H1 (cell line): ENCODE data around the gene INAVA. TPM values are rescaled to one million over a fixed set of nuclear protein-coding genes. Genes with fewer than 3 reads are reported as not detected.

Experiments used
- CTCF ChIA-PET: fragments of 300-600 bp; sonication (Branson Sonifier 250); formaldehyde crosslinking; loops from one replicate; lab custom pipeline; 2021; ENCODE audit not compliant: partially characterized antibody; lab: Charles Lee
- POLR2A ChIA-PET: fragments of 300-600 bp; sonication (Branson Sonifier 250); formaldehyde crosslinking; loops from one replicate; lab custom pipeline; 2021; ENCODE audit warnings: inconsistent platforms; ENCODE audit not compliant: partially characterized antibody; lab: Charles Lee
- DNase-seq, 2 experiments: peaks; one replicate each; pipeline versions ENCODE4 v3.0.0 to v3.0.0-alpha.2; 2010 to 2022; ENCODE audit warnings: low spot score in 2 of 2, low read depth in 1 of 2, mixed read lengths in 1 of 2
- FAIRE-seq: peaks from 2 replicates; lab custom pipeline; 2011; peaks lifted over from hg19 to GRCh38; lab: Jason Lieb, UNC
- H2AFZ ChIP-seq: 2 replicates; pipeline ENCODE4 v1.8.1; 2012; ENCODE audit warnings: low read length, inconsistent platforms
- H2AK5ac ChIP-seq: 2 replicates; pipeline ENCODE4 v1.6.1; 2013; ENCODE audit warnings: low read depth, low read length
- H2BK120ac ChIP-seq: replicated peaks from 2 replicates; pipeline ENCODE3; 2013; ENCODE audit warnings: low read depth, low read length, inconsistent platforms
- H2BK12ac ChIP-seq: 2 replicates; pipeline ENCODE4 v1.6.1; 2013; ENCODE audit warnings: low read depth, low read length
- H2BK15ac ChIP-seq: 2 replicates; pipeline ENCODE4 v1.6.1; 2013; ENCODE audit warnings: low read length
- H2BK20ac ChIP-seq: 2 replicates; pipeline ENCODE4 v1.6.1; 2013; ENCODE audit warnings: low read length
- H2BK5ac ChIP-seq: 2 replicates; pipeline ENCODE4 v1.6.1; 2013; ENCODE audit warnings: low read depth, low read length
- H3K14ac ChIP-seq: 2 replicates; pipeline ENCODE4 v1.6.1; 2013; ENCODE audit warnings: inconsistent platforms; ENCODE audit not compliant: insufficient read length
- H3K18ac ChIP-seq: 2 replicates; pipeline ENCODE4 v1.6.1; 2013; ENCODE audit warnings: low read length; ENCODE audit errors: extremely low read depth
- H3K23ac ChIP-seq: 2 replicates; pipeline ENCODE4 v1.6.1; 2013; ENCODE audit warnings: inconsistent platforms; ENCODE audit not compliant: insufficient read length
- H3K23me2 ChIP-seq: 2 replicates; pipeline ENCODE4 v1.6.1; 2013; ENCODE audit warnings: low read depth, low read length
- H3K27ac ChIP-seq: 2 replicates; pipeline ENCODE4 v1.6.1; 2011; ENCODE audit warnings: low read depth, low read length, inconsistent platforms
- H3K27me3 ChIP-seq, 4 experiments: replicated peaks in 1 of 4; 1 replicate in 1 of 4; 2 replicates in 3 of 4; pipeline versions ENCODE4 v1.6.1 to v1.8.1; 2011 to 2013; ENCODE audit warnings: low read length in 3 of 4, mild to moderate bottlenecking in 3 of 4, inconsistent platforms in 2 of 4, mixed read lengths in 2 of 4, moderate library complexity in 1 of 4; ENCODE audit not compliant: control insufficient read depth in 3 of 4, insufficient read depth in 3 of 4; ENCODE audit errors: extremely low read depth in 1 of 4
- H3K36me3 ChIP-seq, 4 experiments: 2 replicates each; pipeline versions ENCODE4 v1.6.1 to v1.8.1; 2011 to 2013; ENCODE audit warnings: mild to moderate bottlenecking in 4 of 4, low read length in 3 of 4, moderate library complexity in 2 of 4, control low read depth in 1 of 4, inconsistent platforms in 1 of 4; ENCODE audit not compliant: insufficient read depth in 4 of 4, control insufficient read depth in 2 of 4
- H3K4ac ChIP-seq: replicated peaks from 2 replicates; pipeline ENCODE3; 2013; ENCODE audit warnings: low read length, low read depth, mixed read lengths, inconsistent platforms; ENCODE audit not compliant: insufficient read length
- H3K4me1 ChIP-seq, 4 experiments: replicated peaks in 1 of 4; 1 replicate in 1 of 4; 2 replicates in 3 of 4; pipeline versions ENCODE4 v1.6.1 to v1.8.1; 2011 to 2013; ENCODE audit warnings: low read length in 3 of 4, inconsistent platforms in 2 of 4, mixed read lengths in 1 of 4; ENCODE audit not compliant: insufficient read depth in 4 of 4, control insufficient read depth in 3 of 4
- H3K4me2 ChIP-seq, 2 experiments: 2 replicates each; pipeline versions ENCODE4 v1.6.1 to v1.8.1; 2011 to 2013; ENCODE audit warnings: low read depth in 2 of 2, low read length in 2 of 2, control low read depth in 1 of 2, inconsistent platforms in 1 of 2, mild to moderate bottlenecking in 1 of 2; ENCODE audit not compliant: insufficient read depth in 1 of 2
- H3K4me3 ChIP-seq, 4 experiments: fragments of 200-600, 300-600 bp in 1 of 4; sonication (generic), shearing (Covaris generic), sonication (Bioruptor Twin) in 1 of 4; 2 replicates each; pipeline versions ENCODE4 v1.5.1 to v1.8.1; 2011 to 2016; ENCODE audit warnings: low read length in 4 of 4, low read depth in 3 of 4, control low read depth in 2 of 4, inconsistent platforms in 2 of 4, mild to moderate bottlenecking in 2 of 4, mixed read lengths in 1 of 4, moderate library complexity in 1 of 4; ENCODE audit not compliant: insufficient read depth in 2 of 4; ENCODE audit errors: extremely low read depth in 1 of 4
- H3K56ac ChIP-seq: replicated peaks from 2 replicates; pipeline ENCODE3; 2013; ENCODE audit warnings: low read depth, mild to moderate bottlenecking, mixed read lengths, low read length, inconsistent platforms; ENCODE audit not compliant: insufficient read length
- H3K79me1 ChIP-seq: 2 replicates; pipeline ENCODE4 v1.6.1; 2013; ENCODE audit warnings: low read depth, low read length, control low read depth
- H3K79me2 ChIP-seq, 2 experiments: 2 replicates each; pipeline versions ENCODE4 v1.6.1 to v1.8.1; 2012 to 2013; ENCODE audit warnings: low read length in 2 of 2, mild to moderate bottlenecking in 2 of 2, inconsistent platforms in 1 of 2; ENCODE audit not compliant: insufficient read depth in 2 of 2, control insufficient read depth in 1 of 2
- H3K9ac ChIP-seq, 4 experiments: replicated peaks in 1 of 4; 1 replicate in 1 of 4; 2 replicates in 3 of 4; pipeline versions ENCODE4 v1.6.1 to v1.8.1; 2011 to 2013; ENCODE audit warnings: low read depth in 3 of 4, low read length in 3 of 4, control low read depth in 2 of 4, mild to moderate bottlenecking in 2 of 4, moderate library complexity in 2 of 4, inconsistent platforms in 1 of 4; ENCODE audit errors: extremely low read depth in 1 of 4
- H3K9me3 ChIP-seq, 2 experiments: 2 replicates each; pipeline versions ENCODE4 v1.6.1 to v1.8.1; 2012 to 2013; ENCODE audit warnings: mild to moderate bottlenecking in 2 of 2, moderate library complexity in 2 of 2, control low read depth in 1 of 2, inconsistent platforms in 1 of 2, low read depth in 1 of 2, low read length in 1 of 2, mixed read lengths in 1 of 2; ENCODE audit not compliant: insufficient read depth in 2 of 2
- H4K20me1 ChIP-seq, 2 experiments: replicated peaks in 1 of 2; 2 replicates each; pipeline versions ENCODE3 to v1.8.1; 2011 to 2013; ENCODE audit warnings: inconsistent platforms in 2 of 2, low read length in 2 of 2, mild to moderate bottlenecking in 1 of 2; ENCODE audit not compliant: insufficient read depth in 2 of 2, control insufficient read depth in 1 of 2
- H4K5ac ChIP-seq: 2 replicates; pipeline ENCODE4 v1.6.1; 2013; ENCODE audit warnings: low read length, low read depth, mixed read lengths, inconsistent platforms; ENCODE audit not compliant: insufficient read length
- H4K8ac ChIP-seq: 2 replicates; pipeline ENCODE4 v1.8.0; 2013; ENCODE audit warnings: mild to moderate bottlenecking, moderate library complexity, low read length, inconsistent platforms; ENCODE audit not compliant: insufficient read depth; ENCODE audit errors: extremely low read depth
- H4K91ac ChIP-seq: replicated peaks from 2 replicates; pipeline ENCODE3; 2013; ENCODE audit warnings: low read length, mixed read lengths, inconsistent platforms; ENCODE audit not compliant: insufficient read length
- CHD1 ChIP-seq: IDR thresholded peaks from 2 replicates; pipeline ENCODE4 v1.6.1; 2012; ENCODE audit warnings: low read depth, low read length, improper control_type of control experiment
- EZH2 ChIP-seq: fragments of 200-600 bp; sonication (generic); IDR thresholded peaks from 2 replicates; pipeline ENCODE4 v1.7.1; 2012; ENCODE audit warnings: low read depth, mild to moderate bottlenecking, moderate library complexity, low read length, inconsistent platforms; ENCODE audit not compliant: severe bottlenecking
- HDAC2 ChIP-seq, 2 experiments: fragments of 300-600 bp in 1 of 2; sonication (generic) in 1 of 2; IDR thresholded peaks; 2 replicates each; pipeline ENCODE4 v1.6.1; 2011 to 2012; ENCODE audit warnings: low read depth in 2 of 2, low read length in 2 of 2, mild to moderate bottlenecking in 2 of 2, moderate library complexity in 2 of 2, borderline replicate concordance in 1 of 2, inconsistent platforms in 1 of 2
- KDM4A ChIP-seq: IDR thresholded peaks from one replicate; pipeline ENCODE4 v1.7.1; 2012; ENCODE audit warnings: low read depth, mild to moderate bottlenecking, moderate library complexity, low read length, inconsistent platforms; ENCODE audit not compliant: severe bottlenecking
- KDM5A ChIP-seq: fragments of 200-600 bp; IDR thresholded peaks from 2 replicates; pipeline ENCODE4 v1.7.1; 2012; ENCODE audit warnings: mild to moderate bottlenecking, low read length, inconsistent platforms, mixed read lengths
- NRF1 ChIP-seq: IDR thresholded peaks from 2 replicates; pipeline ENCODE4 v1.6.1; 2011; ENCODE audit warnings: mild to moderate bottlenecking, low read depth, low read length, improper control_type of control experiment
- PHF8 ChIP-seq: fragments of 200-600 bp; sonication (generic); conservative IDR thresholded peaks from 2 replicates; pipeline ENCODE4 v1.7.1; 2012; ENCODE audit warnings: low read depth, mild to moderate bottlenecking, inconsistent platforms, low read length, moderate library complexity
- RBBP5 ChIP-seq: IDR thresholded peaks from 2 replicates; pipeline ENCODE4 v1.7.1; 2012; ENCODE audit warnings: low read depth, mild to moderate bottlenecking, inconsistent platforms, low read length, moderate library complexity, borderline replicate concordance
- RNF2 ChIP-seq: fragments of 200-900, 300-1000 bp; sonication (generic); IDR thresholded peaks from 2 replicates; pipeline ENCODE4 v1.7.1; 2016; ENCODE audit warnings: borderline replicate concordance, low read depth, mild to moderate bottlenecking, antibody characterized with exemption, low read length; ENCODE audit not compliant: poor library complexity, severe bottlenecking; ENCODE audit errors: missing control alignments
- SAP30 ChIP-seq: fragments of 300-600 bp; sonication (generic); IDR thresholded peaks from 2 replicates; pipeline ENCODE4 v1.7.1; 2012; ENCODE audit warnings: low read length, moderate library complexity, mild to moderate bottlenecking, inconsistent platforms; ENCODE audit not compliant: insufficient read depth, insufficient replicate concordance
- SRF ChIP-seq: IDR thresholded peaks from 2 replicates; pipeline ENCODE4 v1.6.1; 2011; ENCODE audit warnings: mild to moderate bottlenecking, low read depth, low read length, moderate library complexity
- SUZ12 ChIP-seq: fragments of 200-600 bp; sonication (generic); IDR thresholded peaks from 2 replicates; pipeline ENCODE4 v1.6.1; 2012; ENCODE audit warnings: mild to moderate bottlenecking, inconsistent platforms, low read length, moderate library complexity, mixed read lengths
- WGBS, 2 experiments: shearing (Covaris generic) in 1 of 2; methylation state at CpG; one replicate each; pipeline versions ENCODE4 v1.1.6 to v1.1.7; 2013 to 2015; ENCODE audit warnings: low lambda C conversion rate in 2 of 2, mixed read lengths in 2 of 2, inconsistent platforms in 1 of 2, low coverage in 1 of 2, missing lambda C conversion rate in 1 of 2; ENCODE audit not compliant: insufficient replicate concordance in 2 of 2, insufficient coverage in 1 of 2, insufficient read length in 1 of 2; ENCODE audit errors: extremely low coverage in 1 of 2, missing lambda C conversion rate in 1 of 2; 5-methylcytosine and 5-hydroxymethylcytosine counted together
- polyA plus RNA-seq, 7 experiments: library from polyadenylated mRNA; depleted of rRNA in 3 of 7; stranded (reverse) in 5 of 7; unstranded in 2 of 7; fragments of >200 nt in 5 of 7; fragments of 200-250 nt in 2 of 7; gene quantifications; 1 replicate in 5 of 7; 2 replicates in 1 of 7; 4 replicates in 1 of 7; pipeline versions ENCODE4 v1.2.1 to v1.2.3, GENCODE V29; 2011 to 2013; ENCODE audit warnings: missing spikeins in 2 of 7, mixed read lengths in 2 of 7
- total RNA-seq: library from RNA; stranded (reverse); fragmentation: NEBNext Ultra II Directional; extraction: Animal tissue kit (Norgen Biotek cat#: 25700); gene quantifications from 2 replicates; pipeline ENCODE4 v1.2.1, GENCODE V29; 2021

The INAVA gene
- total and polyA plus RNA-seq, 2 of the 8 experiments (the other 6 are each of a cell fraction or from before 2014, with no cell fraction given), result 46.8 to 49.3 TPM

- Histone ChIP-seq H3K79me1 (no peaks in the 10 kb centered on the region), H2BK5ac (no peak overlapping the region), H3K9ac (no peak overlapping the region), H3K23me2 (no peaks in the 10 kb centered on the region; the same call in 1 of the 2 replicates), H3K4me3 (no peak overlapping the region), H2BK120ac (no peak overlapping the region), H3K4me2 (no peak overlapping the region), H3K9me3 (no peaks in the 10 kb centered on the region), H2BK12ac (no peak overlapping the region), H3K18ac (no peak overlapping the region), H3K36me3 (peaks cover 2 to 35% (median 19%) of the 10 kb centered on the region in 4 experiments; a peak in 6 of 8 replicates), H4K8ac (no peak overlapping the region), H2BK15ac (no peak overlapping the region), H2AFZ (no peak overlapping the region), H2AK5ac (no peak overlapping the region), H2BK20ac (no peak overlapping the region), H4K20me1 (no peaks in the 10 kb centered on the region), H4K91ac (no peak overlapping the region), H4K5ac (no peak overlapping the region), H3K27me3 (no peaks in the 10 kb centered on the region), H3K4me1 (no peaks in the 10 kb centered on the region), H3K23ac (no peak overlapping the region), H3K14ac (no peak overlapping the region), H3K4ac (no peak overlapping the region), H3K56ac (no peak overlapping the region), H3K27ac (no peak overlapping the region), H3K79me2 (no peaks in the 10 kb centered on the region)
- ChIA-PET CTCF (interaction anchor here (0.6 kb wide), 2 partner anchors 9 to 193 kb away, joined by 3 to 4 read pairs; no protein-coding TSS in a partner anchor), POLR2A (no interaction called here)
- no peak for DNase-seq
- 96% methylated on average over 1 of the region's 1 CpG; no CpG with 5 or more reads in 1 of the 2 experiments for WGBS, 2 experiments
- no peak for FAIRE-seq
- TF ChIP-seq SRF (no peak), CHD1 (no peak), NRF1 (no peak), SAP30 (no peak), RBBP5 (no peak), SUZ12 (no peak), PHF8 (no peak), KDM4A (no peak), HDAC2 (IDR thresholded peaks at IDR 0.05; ENCODE audit: borderline replicate concordance in 1 of 2, low read depth in 2 of 2, low read length in 2 of 2) (no peak), EZH2 (no peak), RNF2 (no peak), KDM5A (no peak)
Observed at GRCh38 chr1:200857804-200858203, 36.9 kb upstream of the INAVA start.
